ENCODE results near the gene PGLYRP4. TPM values are rescaled to one million over a fixed set of nuclear protein-coding genes. Genes with fewer than 3 reads are reported as not detected.

Gene PGLYRP4
- total RNA-seq, 2 donors from 2014 or later = not detected

- no peak for ATAC-seq
- no peak for DNase-seq
Observed at GRCh38 chr1:153308540-153308939, 40.1 kb downstream of the PGLYRP4 start.

GRCh38 chr1:153307221-153307600, 41.4 kb downstream of the PGLYRP4 start:
- intact Hi-C loops (cut with DNase I, micrococcal nuclease) = no loop called here
- no peak for DNase-seq
- no peak for ATAC-seq

More at GRCh38 chr1:153308540-153308939, 40.1 kb downstream of the PGLYRP4 start:
- intact Hi-C loops (cut with DNase I, micrococcal nuclease) = no loop called here

GRCh38 chr1:153306303-153307220, 42.1 kb downstream of the PGLYRP4 start:
- DNase-seq = no peak
- no peak for ATAC-seq
- intact Hi-C loops (cut with DNase I, micrococcal nuclease) = no loop called here

- no peak for ATAC-seq
- no peak for DNase-seq
- intact Hi-C loops (cut with DNase I, micrococcal nuclease) = no loop called here
Observed at GRCh38 chr1:153305682-153306081, 43.0 kb downstream of the PGLYRP4 start.

GRCh38 chr1:153302308-153302707, 46.3 kb downstream of the PGLYRP4 start:
- ATAC-seq (no peak), DNase-seq (no peak)
- intact Hi-C loops (cut with DNase I, micrococcal nuclease) = no loop called here

GRCh38 chr1:153293851-153294250, 54.8 kb downstream of the PGLYRP4 start:
- ATAC-seq (no peak), DNase-seq (no peak)
- intact Hi-C loops (cut with DNase I, micrococcal nuclease) = no loop called here

- ATAC-seq (no peak), DNase-seq (no peak)
- intact Hi-C loops (cut with DNase I, micrococcal nuclease) = no loop called here
Observed at GRCh38 chr1:153293480-153293775, 55.2 kb downstream of the PGLYRP4 start.

- intact Hi-C loops (cut with DNase I, micrococcal nuclease) = no loop called here
- ATAC-seq (no peak), DNase-seq (no peak)
Observed at GRCh38 chr1:153292740-153293479, 55.7 kb downstream of the PGLYRP4 start.

- ATAC-seq = no peak
- intact Hi-C loops (cut with DNase I, micrococcal nuclease) = no loop called here
- no peak for DNase-seq
Observed at GRCh38 chr1:153292185-153292584, 56.5 kb downstream of the PGLYRP4 start.

- no peak for DNase-seq
- intact Hi-C loops (cut with DNase I, micrococcal nuclease) = no loop called here
- no peak for ATAC-seq
Observed at GRCh38 chr1:153291514-153291913, 57.1 kb downstream of the PGLYRP4 start.

- ATAC-seq (peak; percentile 75), DNase-seq (peak in 1 of 2 donors; percentile 15)
- intact Hi-C loops (cut with DNase I, micrococcal nuclease) = no loop called here
Observed at GRCh38 chr1:153288634-153289275, 59.9 kb downstream of the PGLYRP4 start.

Other genes starting within 250 kb of the PGLYRP4 start
- not detected for gene SPRR2F, start 235.3 kb downstream of the PGLYRP4 start, total RNA-seq
- not detected for gene SPRR2G, start 198.0 kb downstream of the PGLYRP4 start, total RNA-seq
- gene LELP1, start 145.4 kb downstream of the PGLYRP4 start, total RNA-seq = not detected
- not detected for gene PRR9, start 131.3 kb downstream of the PGLYRP4 start, total RNA-seq
- gene LORICRIN, start 89.2 kb downstream of the PGLYRP4 start, total RNA-seq = not detected
- gene PGLYRP3, start 35.9 kb downstream of the PGLYRP4 start, total RNA-seq = not detected
- 10 to 100 TPM in 1 of 2 donors, 1 to 10 TPM in 1; 9.2 to 21.0 TPM for gene S100A9, start 9.0 kb upstream of the PGLYRP4 start, total RNA-seq
- gene S100A12, start 26.8 kb upstream of the PGLYRP4 start, total RNA-seq = under 1 TPM in 1 of 2 donors, not detected in 1; 0.85 TPM
- 1 to 10 TPM; 1.2 to 6.7 TPM for gene S100A8, start 42.2 kb upstream of the PGLYRP4 start, total RNA-seq
- not detected for gene S100A7A, start 67.7 kb upstream of the PGLYRP4 start, total RNA-seq
- gene S100A7, start 111.8 kb upstream of the PGLYRP4 start, total RNA-seq = not detected
- gene S100A6, start 187.2 kb upstream of the PGLYRP4 start, total RNA-seq = 1,000 to 10,000 TPM; 2,086 to 2,115 TPM
- not detected for gene S100A5, start 192.1 kb upstream of the PGLYRP4 start, total RNA-seq
- gene S100A4, start 197.0 kb upstream of the PGLYRP4 start, total RNA-seq = 10 to 100 TPM; 36.1 to 79.4 TPM
- not detected for gene S100A3, start 200.4 kb upstream of the PGLYRP4 start, total RNA-seq
- 1 to 10 TPM in 1 of 2 donors, not detected in 1; 1.1 TPM for gene S100A2, start 217.0 kb upstream of the PGLYRP4 start, total RNA-seq

All from left colon (tissue), 2 donors.